ENCODE results near the gene MAN1A2.

The MAN1A2 gene

GRCh38 chr1:117495068-117495467 is 127.8 kb downstream of the MAN1A2 start:
- DNase-seq (ENCODE audit: low read depth in 3 of 3): no peak

GRCh38 chr1:117499071-117499470 is 131.8 kb downstream of the MAN1A2 start:
- no peak for DNase-seq (ENCODE audit: low read depth in 3 of 3)

GRCh38 chr1:117500584-117500983 is 133.3 kb downstream of the MAN1A2 start:
- no peak for DNase-seq (ENCODE audit: low read depth in 3 of 3)

- DNase-seq (ENCODE audit: low read depth in 3 of 3): no peak
Measured at GRCh38 chr1:117501281-117501680, 134.0 kb downstream of the MAN1A2 start.

- DNase-seq (ENCODE audit: low read depth in 3 of 3): no peak
Measured at GRCh38 chr1:117511273-117511672, 144.0 kb downstream of the MAN1A2 start.

GRCh38 chr1:117512728-117513321 is 145.6 kb downstream of the MAN1A2 start:
- DNase-seq (ENCODE audit: low read depth in 3 of 3): no peak

- no peak for DNase-seq (ENCODE audit: low read depth in 3 of 3)
Measured at GRCh38 chr1:117523111-117523510, 155.9 kb downstream of the MAN1A2 start.

- DNase-seq (ENCODE audit: low read depth in 3 of 3): no peak
Measured at GRCh38 chr1:117527074-117527473, 159.8 kb downstream of the MAN1A2 start.

GRCh38 chr1:117527566-117528102 is 160.4 kb downstream of the MAN1A2 start:
- no peak for DNase-seq (ENCODE audit: low read depth in 3 of 3)

- DNase-seq (ENCODE audit: low read depth in 3 of 3): no peak
Measured at GRCh38 chr1:117529683-117530082, 162.4 kb downstream of the MAN1A2 start.

- no peak for DNase-seq (ENCODE audit: low read depth in 3 of 3)
Measured at GRCh38 chr1:117531222-117531621, 164.0 kb downstream of the MAN1A2 start.

GRCh38 chr1:117534995-117535467 is 167.8 kb downstream of the MAN1A2 start:
- DNase-seq (ENCODE audit: low read depth in 3 of 3): peak in 1 of 3 experiments; percentile 22

- DNase-seq (ENCODE audit: low read depth in 3 of 3): no peak
Measured at GRCh38 chr1:117535821-117536220, 168.6 kb downstream of the MAN1A2 start.

- DNase-seq (ENCODE audit: low read depth in 3 of 3): no peak
Measured at GRCh38 chr1:117537291-117537920, 170.2 kb downstream of the MAN1A2 start.

- no peak for DNase-seq (ENCODE audit: low read depth in 3 of 3)
Measured at GRCh38 chr1:117540532-117540931, 173.3 kb downstream of the MAN1A2 start.

- DNase-seq (ENCODE audit: low read depth in 3 of 3): no peak
Measured at GRCh38 chr1:117541003-117541402, 173.8 kb downstream of the MAN1A2 start.

GRCh38 chr1:117541585-117541984 is 174.3 kb downstream of the MAN1A2 start:
- DNase-seq (ENCODE audit: low read depth in 3 of 3): no peak

- DNase-seq (ENCODE audit: low read depth in 3 of 3): no peak
Measured at GRCh38 chr1:117544509-117545109, 177.4 kb downstream of the MAN1A2 start.

GRCh38 chr1:117546467-117546866 is 179.2 kb downstream of the MAN1A2 start:
- DNase-seq (ENCODE audit: low read depth in 3 of 3): no peak

GRCh38 chr1:117553471-117553870 is 186.2 kb downstream of the MAN1A2 start:
- DNase-seq (ENCODE audit: low read depth in 3 of 3): no peak

- no peak for DNase-seq (ENCODE audit: low read depth in 3 of 3)
Measured at GRCh38 chr1:117555806-117556205, 188.6 kb downstream of the MAN1A2 start.

GRCh38 chr1:117556341-117556740 is 189.1 kb downstream of the MAN1A2 start:
- DNase-seq (ENCODE audit: low read depth in 3 of 3): no peak

- no peak for DNase-seq (ENCODE audit: low read depth in 3 of 3)
Measured at GRCh38 chr1:117556976-117557375, 189.7 kb downstream of the MAN1A2 start.

Data from stimulated activated CD4-positive, alpha-beta T cell treated with anti-CD3 and anti-CD28 coated beads, TNF-alpha, amount 100 ng/mL, for 4 hours (primary cell).